GM12872 (cell line): ENCODE results near the gene PRR12.

Source experiments
- TF ChIP-seq, protein P1 (sequence below): IDR thresholded peaks from 3 replicates; pipeline ENCODE4 v1.5.1; 2011; ENCODE audit warnings: low read depth, mild to moderate bottlenecking, low read length, moderate library complexity; ENCODE audit not compliant: insufficient read depth

PRR12 gene

GRCh38 chr19:49566302-49566701 lies 24.7 kb upstream of the PRR12 start:
- TF ChIP-seq, protein P1, sequence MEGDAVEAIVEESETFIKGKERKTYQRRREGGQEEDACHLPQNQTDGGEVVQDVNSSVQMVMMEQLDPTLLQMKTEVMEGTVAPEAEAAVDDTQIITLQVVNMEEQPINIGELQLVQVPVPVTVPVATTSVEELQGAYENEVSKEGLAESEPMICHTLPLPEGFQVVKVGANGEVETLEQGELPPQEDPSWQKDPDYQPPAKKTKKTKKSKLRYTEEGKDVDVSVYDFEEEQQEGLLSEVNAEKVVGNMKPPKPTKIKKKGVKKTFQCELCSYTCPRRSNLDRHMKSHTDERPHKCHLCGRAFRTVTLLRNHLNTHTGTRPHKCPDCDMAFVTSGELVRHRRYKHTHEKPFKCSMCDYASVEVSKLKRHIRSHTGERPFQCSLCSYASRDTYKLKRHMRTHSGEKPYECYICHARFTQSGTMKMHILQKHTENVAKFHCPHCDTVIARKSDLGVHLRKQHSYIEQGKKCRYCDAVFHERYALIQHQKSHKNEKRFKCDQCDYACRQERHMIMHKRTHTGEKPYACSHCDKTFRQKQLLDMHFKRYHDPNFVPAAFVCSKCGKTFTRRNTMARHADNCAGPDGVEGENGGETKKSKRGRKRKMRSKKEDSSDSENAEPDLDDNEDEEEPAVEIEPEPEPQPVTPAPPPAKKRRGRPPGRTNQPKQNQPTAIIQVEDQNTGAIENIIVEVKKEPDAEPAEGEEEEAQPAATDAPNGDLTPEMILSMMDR = no peak

GRCh38 chr19:49567861-49568441 lies 23.0 kb upstream of the PRR12 start:
- TF ChIP-seq, protein P1 = no peak

DNA sequence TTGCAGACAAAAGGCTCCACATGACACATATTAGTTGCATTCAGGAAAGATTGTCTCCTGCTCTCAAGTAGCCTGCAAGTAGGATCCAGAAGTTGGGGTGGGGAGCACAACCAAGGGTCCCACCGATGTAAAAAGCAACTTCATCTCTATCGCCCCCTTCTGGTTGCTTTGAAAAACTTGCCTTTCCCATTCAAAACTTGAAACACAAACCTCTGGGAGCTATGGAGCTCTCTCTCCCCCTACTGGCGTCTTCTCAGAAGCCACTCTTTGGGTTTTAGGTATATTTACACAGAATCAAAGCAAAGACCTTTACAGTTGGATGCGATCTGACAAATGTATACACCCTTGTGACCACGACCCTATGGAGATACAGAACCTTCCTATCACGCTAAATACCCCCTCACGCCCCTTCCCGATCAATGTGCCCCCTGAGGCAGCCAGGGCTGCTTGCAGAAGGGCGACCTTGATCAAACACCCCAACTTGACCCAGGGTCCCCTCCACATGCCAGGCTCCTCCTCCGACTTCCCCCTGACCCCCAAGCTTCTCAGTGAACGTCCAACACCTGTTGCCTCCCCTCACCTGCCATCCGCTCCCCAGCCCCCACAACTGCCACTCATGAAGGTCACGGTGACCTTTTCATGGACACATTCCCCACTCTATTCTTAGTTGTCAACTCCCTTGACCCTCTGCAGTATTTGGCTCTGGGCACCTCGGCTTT lies 20.7 kb upstream of the PRR12 start:
- TF ChIP-seq, protein P1 = peak; percentile 97

DNA sequence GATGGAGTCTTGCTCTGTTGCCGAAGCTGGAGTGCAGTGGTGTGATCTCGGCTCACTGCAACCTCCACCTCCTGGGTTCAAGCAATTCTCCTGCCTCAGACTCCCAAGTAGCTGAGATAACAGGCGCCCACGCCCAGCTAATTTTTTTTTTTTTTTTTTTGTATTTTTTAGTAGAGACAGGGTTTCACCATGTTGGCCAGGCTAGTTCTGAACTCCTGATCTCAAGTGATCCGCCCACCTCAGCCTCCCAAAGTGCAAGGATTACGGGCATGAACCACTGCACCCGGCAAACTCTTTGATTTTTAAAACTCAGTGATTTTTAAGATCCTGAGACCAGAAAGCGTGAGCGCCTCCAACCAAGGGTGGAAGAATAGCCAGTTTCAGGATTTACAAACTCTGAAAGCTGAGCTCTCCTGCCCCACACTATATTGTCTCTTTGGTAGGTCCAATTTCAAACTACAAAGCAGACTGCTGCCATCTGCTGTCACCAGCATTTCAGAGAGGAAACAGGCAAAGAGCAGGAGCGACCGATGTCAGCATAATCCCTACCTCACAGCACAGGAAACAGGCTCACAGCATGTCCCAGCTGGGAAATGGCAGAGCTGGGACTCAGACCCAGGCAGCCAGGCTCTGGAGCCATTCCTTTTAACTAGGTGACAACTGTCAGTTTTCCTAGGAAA lies 19.8 kb upstream of the PRR12 start:
- TF ChIP-seq, protein P1 = 0 out of 3 replicates have a peak, but pooled peaks have one; percentile 18

DNA sequence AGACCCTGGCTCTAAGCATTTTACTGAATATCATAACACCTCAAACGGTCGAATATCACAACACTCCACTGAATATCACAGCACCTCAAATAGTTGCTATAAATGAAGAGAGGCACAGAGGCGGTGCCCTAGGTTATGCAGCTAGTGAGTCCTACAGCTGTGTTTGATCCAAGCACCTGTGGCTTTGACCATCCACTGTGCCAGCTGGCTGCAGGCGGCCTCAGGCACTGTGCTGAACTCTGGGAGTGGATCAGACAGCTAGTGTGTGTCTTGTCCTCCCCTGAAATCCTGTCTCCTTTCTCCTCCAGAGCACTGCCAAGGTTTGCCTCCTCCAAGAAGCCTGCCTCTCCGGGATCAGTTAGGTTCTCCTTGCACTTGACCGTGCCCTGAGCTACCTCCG lies 18.0 kb upstream of the PRR12 start:
- TF ChIP-seq, protein P1 = no peak

DNA sequence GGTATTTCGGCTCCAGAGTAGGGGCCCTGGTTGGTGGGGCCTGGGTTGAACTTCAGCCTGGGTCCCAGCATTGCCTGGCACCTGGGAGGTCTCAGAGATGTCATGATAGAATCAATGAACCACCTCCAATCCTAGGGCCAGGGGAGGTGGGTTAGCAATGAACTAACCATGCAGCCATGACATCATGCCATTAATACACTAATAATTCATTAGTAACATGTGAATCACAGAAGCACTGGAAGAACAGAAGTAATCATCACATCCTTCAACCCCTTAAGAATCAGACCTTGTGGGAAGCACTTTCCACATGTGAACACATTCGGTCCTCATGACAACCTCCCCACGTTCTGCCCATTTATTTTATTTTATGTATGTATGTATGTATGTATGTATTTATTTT lies 17.6 kb upstream of the PRR12 start:
- TF ChIP-seq, protein P1 = no peak

GRCh38 chr19:49574206-49574755 lies 16.7 kb upstream of the PRR12 start:
- TF ChIP-seq, protein P1 = no peak
